H1 (cell line): ENCODE data around the gene KRTAP10-4. TPM values are rescaled to one million over a fixed set of nuclear protein-coding genes. Genes with fewer than 3 reads are reported as not detected.

ENCODE experiments used
- CTCF ChIA-PET: fragments of 300-600 bp; sonication (Branson Sonifier 250); formaldehyde crosslinking; loops from one replicate; lab custom pipeline; 2021; ENCODE audit not compliant: partially characterized antibody; lab: Charles Lee
- POLR2A ChIA-PET: fragments of 300-600 bp; sonication (Branson Sonifier 250); formaldehyde crosslinking; loops from one replicate; lab custom pipeline; 2021; ENCODE audit warnings: inconsistent platforms; ENCODE audit not compliant: partially characterized antibody; lab: Charles Lee
- DNase-seq, 2 experiments: peaks; one replicate each; pipeline versions ENCODE4 v3.0.0 to v3.0.0-alpha.2; 2010 to 2022; ENCODE audit warnings: low spot score in 2 of 2, low read depth in 1 of 2, mixed read lengths in 1 of 2
- FAIRE-seq: peaks from 2 replicates; lab custom pipeline; 2011; peaks lifted over from hg19 to GRCh38; lab: Jason Lieb, UNC
- H2AFZ ChIP-seq: 2 replicates; pipeline ENCODE4 v1.8.1; 2012; ENCODE audit warnings: low read length, inconsistent platforms
- H2AK5ac ChIP-seq: 2 replicates; pipeline ENCODE4 v1.6.1; 2013; ENCODE audit warnings: low read depth, low read length
- H2BK120ac ChIP-seq: replicated peaks from 2 replicates; pipeline ENCODE3; 2013; ENCODE audit warnings: low read depth, low read length, inconsistent platforms
- H2BK12ac ChIP-seq: 2 replicates; pipeline ENCODE4 v1.6.1; 2013; ENCODE audit warnings: low read depth, low read length
- H2BK15ac ChIP-seq: 2 replicates; pipeline ENCODE4 v1.6.1; 2013; ENCODE audit warnings: low read length
- H2BK20ac ChIP-seq: 2 replicates; pipeline ENCODE4 v1.6.1; 2013; ENCODE audit warnings: low read length
- H2BK5ac ChIP-seq: 2 replicates; pipeline ENCODE4 v1.6.1; 2013; ENCODE audit warnings: low read depth, low read length
- H3K14ac ChIP-seq: 2 replicates; pipeline ENCODE4 v1.6.1; 2013; ENCODE audit warnings: inconsistent platforms; ENCODE audit not compliant: insufficient read length
- H3K18ac ChIP-seq: 2 replicates; pipeline ENCODE4 v1.6.1; 2013; ENCODE audit warnings: low read length; ENCODE audit errors: extremely low read depth
- H3K23ac ChIP-seq: 2 replicates; pipeline ENCODE4 v1.6.1; 2013; ENCODE audit warnings: inconsistent platforms; ENCODE audit not compliant: insufficient read length
- H3K23me2 ChIP-seq: 2 replicates; pipeline ENCODE4 v1.6.1; 2013; ENCODE audit warnings: low read depth, low read length
- H3K27ac ChIP-seq: 2 replicates; pipeline ENCODE4 v1.6.1; 2011; ENCODE audit warnings: low read depth, low read length, inconsistent platforms
- H3K27me3 ChIP-seq, 4 experiments: replicated peaks in 1 of 4; 1 replicate in 1 of 4; 2 replicates in 3 of 4; pipeline versions ENCODE4 v1.6.1 to v1.8.1; 2011 to 2013; ENCODE audit warnings: low read length in 3 of 4, mild to moderate bottlenecking in 3 of 4, inconsistent platforms in 2 of 4, mixed read lengths in 2 of 4, moderate library complexity in 1 of 4; ENCODE audit not compliant: control insufficient read depth in 3 of 4, insufficient read depth in 3 of 4; ENCODE audit errors: extremely low read depth in 1 of 4
- H3K36me3 ChIP-seq, 4 experiments: 2 replicates each; pipeline versions ENCODE4 v1.6.1 to v1.8.1; 2011 to 2013; ENCODE audit warnings: mild to moderate bottlenecking in 4 of 4, low read length in 3 of 4, moderate library complexity in 2 of 4, control low read depth in 1 of 4, inconsistent platforms in 1 of 4; ENCODE audit not compliant: insufficient read depth in 4 of 4, control insufficient read depth in 2 of 4
- H3K4ac ChIP-seq: replicated peaks from 2 replicates; pipeline ENCODE3; 2013; ENCODE audit warnings: low read length, low read depth, mixed read lengths, inconsistent platforms; ENCODE audit not compliant: insufficient read length
- H3K4me1 ChIP-seq, 4 experiments: replicated peaks in 1 of 4; 1 replicate in 1 of 4; 2 replicates in 3 of 4; pipeline versions ENCODE4 v1.6.1 to v1.8.1; 2011 to 2013; ENCODE audit warnings: low read length in 3 of 4, inconsistent platforms in 2 of 4, mixed read lengths in 1 of 4; ENCODE audit not compliant: insufficient read depth in 4 of 4, control insufficient read depth in 3 of 4
- H3K4me2 ChIP-seq, 2 experiments: 2 replicates each; pipeline versions ENCODE4 v1.6.1 to v1.8.1; 2011 to 2013; ENCODE audit warnings: low read depth in 2 of 2, low read length in 2 of 2, control low read depth in 1 of 2, inconsistent platforms in 1 of 2, mild to moderate bottlenecking in 1 of 2; ENCODE audit not compliant: insufficient read depth in 1 of 2
- H3K4me3 ChIP-seq, 4 experiments: fragments of 200-600, 300-600 bp in 1 of 4; sonication (generic), shearing (Covaris generic), sonication (Bioruptor Twin) in 1 of 4; 2 replicates each; pipeline versions ENCODE4 v1.5.1 to v1.8.1; 2011 to 2016; ENCODE audit warnings: low read length in 4 of 4, low read depth in 3 of 4, control low read depth in 2 of 4, inconsistent platforms in 2 of 4, mild to moderate bottlenecking in 2 of 4, mixed read lengths in 1 of 4, moderate library complexity in 1 of 4; ENCODE audit not compliant: insufficient read depth in 2 of 4; ENCODE audit errors: extremely low read depth in 1 of 4
- H3K56ac ChIP-seq: replicated peaks from 2 replicates; pipeline ENCODE3; 2013; ENCODE audit warnings: low read depth, mild to moderate bottlenecking, mixed read lengths, low read length, inconsistent platforms; ENCODE audit not compliant: insufficient read length
- H3K79me1 ChIP-seq: 2 replicates; pipeline ENCODE4 v1.6.1; 2013; ENCODE audit warnings: low read depth, low read length, control low read depth
- H3K79me2 ChIP-seq, 2 experiments: 2 replicates each; pipeline versions ENCODE4 v1.6.1 to v1.8.1; 2012 to 2013; ENCODE audit warnings: low read length in 2 of 2, mild to moderate bottlenecking in 2 of 2, inconsistent platforms in 1 of 2; ENCODE audit not compliant: insufficient read depth in 2 of 2, control insufficient read depth in 1 of 2
- H3K9ac ChIP-seq, 4 experiments: replicated peaks in 1 of 4; 1 replicate in 1 of 4; 2 replicates in 3 of 4; pipeline versions ENCODE4 v1.6.1 to v1.8.1; 2011 to 2013; ENCODE audit warnings: low read depth in 3 of 4, low read length in 3 of 4, control low read depth in 2 of 4, mild to moderate bottlenecking in 2 of 4, moderate library complexity in 2 of 4, inconsistent platforms in 1 of 4; ENCODE audit errors: extremely low read depth in 1 of 4
- H3K9me3 ChIP-seq, 2 experiments: 2 replicates each; pipeline versions ENCODE4 v1.6.1 to v1.8.1; 2012 to 2013; ENCODE audit warnings: mild to moderate bottlenecking in 2 of 2, moderate library complexity in 2 of 2, control low read depth in 1 of 2, inconsistent platforms in 1 of 2, low read depth in 1 of 2, low read length in 1 of 2, mixed read lengths in 1 of 2; ENCODE audit not compliant: insufficient read depth in 2 of 2
- H4K20me1 ChIP-seq, 2 experiments: replicated peaks in 1 of 2; 2 replicates each; pipeline versions ENCODE3 to v1.8.1; 2011 to 2013; ENCODE audit warnings: inconsistent platforms in 2 of 2, low read length in 2 of 2, mild to moderate bottlenecking in 1 of 2; ENCODE audit not compliant: insufficient read depth in 2 of 2, control insufficient read depth in 1 of 2
- H4K5ac ChIP-seq: 2 replicates; pipeline ENCODE4 v1.6.1; 2013; ENCODE audit warnings: low read length, low read depth, mixed read lengths, inconsistent platforms; ENCODE audit not compliant: insufficient read length
- H4K8ac ChIP-seq: 2 replicates; pipeline ENCODE4 v1.8.0; 2013; ENCODE audit warnings: mild to moderate bottlenecking, moderate library complexity, low read length, inconsistent platforms; ENCODE audit not compliant: insufficient read depth; ENCODE audit errors: extremely low read depth
- H4K91ac ChIP-seq: replicated peaks from 2 replicates; pipeline ENCODE3; 2013; ENCODE audit warnings: low read length, mixed read lengths, inconsistent platforms; ENCODE audit not compliant: insufficient read length
- EGR1 ChIP-seq: IDR thresholded peaks from 2 replicates; pipeline ENCODE4 v1.6.1; 2011; ENCODE audit warnings: low read depth, low read length, borderline replicate concordance
- EZH2 ChIP-seq: fragments of 200-600 bp; sonication (generic); IDR thresholded peaks from 2 replicates; pipeline ENCODE4 v1.7.1; 2012; ENCODE audit warnings: low read depth, mild to moderate bottlenecking, moderate library complexity, low read length, inconsistent platforms; ENCODE audit not compliant: severe bottlenecking
- HDAC2 ChIP-seq, 2 experiments: fragments of 300-600 bp in 1 of 2; sonication (generic) in 1 of 2; IDR thresholded peaks; 2 replicates each; pipeline ENCODE4 v1.6.1; 2011 to 2012; ENCODE audit warnings: low read depth in 2 of 2, low read length in 2 of 2, mild to moderate bottlenecking in 2 of 2, moderate library complexity in 2 of 2, borderline replicate concordance in 1 of 2, inconsistent platforms in 1 of 2
- SAP30 ChIP-seq: fragments of 300-600 bp; sonication (generic); IDR thresholded peaks from 2 replicates; pipeline ENCODE4 v1.7.1; 2012; ENCODE audit warnings: low read length, moderate library complexity, mild to moderate bottlenecking, inconsistent platforms; ENCODE audit not compliant: insufficient read depth, insufficient replicate concordance
- SIN3A ChIP-seq, 2 experiments: IDR thresholded peaks in 1 of 2; conservative IDR thresholded peaks in 1 of 2; 2 replicates each; pipeline ENCODE4 v1.6.1; 2011 to 2012; ENCODE audit warnings: low read length in 2 of 2, improper control_type of control experiment in 1 of 2, low read depth in 1 of 2, mild to moderate bottlenecking in 1 of 2
- SIRT6 ChIP-seq: IDR thresholded peaks from one replicate; pipeline ENCODE4 v1.7.1; 2012; ENCODE audit warnings: low read length, inconsistent platforms
- WGBS, 2 experiments: shearing (Covaris generic) in 1 of 2; methylation state at CpG; one replicate each; pipeline versions ENCODE4 v1.1.6 to v1.1.7; 2013 to 2015; ENCODE audit warnings: low lambda C conversion rate in 2 of 2, mixed read lengths in 2 of 2, inconsistent platforms in 1 of 2, low coverage in 1 of 2, missing lambda C conversion rate in 1 of 2; ENCODE audit not compliant: insufficient replicate concordance in 2 of 2, insufficient coverage in 1 of 2, insufficient read length in 1 of 2; ENCODE audit errors: extremely low coverage in 1 of 2, missing lambda C conversion rate in 1 of 2; 5-methylcytosine and 5-hydroxymethylcytosine counted together
- polyA plus RNA-seq, 7 experiments: library from polyadenylated mRNA; depleted of rRNA in 3 of 7; stranded (reverse) in 5 of 7; unstranded in 2 of 7; fragments of >200 nt in 5 of 7; fragments of 200-250 nt in 2 of 7; gene quantifications; 1 replicate in 5 of 7; 2 replicates in 1 of 7; 4 replicates in 1 of 7; pipeline versions ENCODE4 v1.2.1 to v1.2.3, GENCODE V29; 2011 to 2013; ENCODE audit warnings: missing spikeins in 2 of 7, mixed read lengths in 2 of 7
- total RNA-seq: library from RNA; stranded (reverse); fragmentation: NEBNext Ultra II Directional; extraction: Animal tissue kit (Norgen Biotek cat#: 25700); gene quantifications from 2 replicates; pipeline ENCODE4 v1.2.1, GENCODE V29; 2021

The KRTAP10-4 gene
- total and polyA plus RNA-seq, 2 of the 8 experiments (the other 6 are each of a cell fraction or from before 2014, with no cell fraction given) = not detected

GRCh38 chr21:44558695-44559094, 14.8 kb upstream of the KRTAP10-4 start, which contains the start of gene KRTAP10-3:
TSS of gene KRTAP10-3 (minus strand) at chr21:44558795. CDS start at chr21:44558715, 80 bp downstream.
- Histone ChIP-seq H3K36me3 (no peaks in the 10 kb centered on the region), H3K23me2 (no peaks in the 10 kb centered on the region), H3K14ac (no peak within 1 kb of the TSS), H3K9me3 (no peaks in the 10 kb centered on the region), H2BK5ac (0 out of 2 replicates have a peak within 1 kb of the TSS, but pooled peaks have one; percentile 16), H4K8ac (0 out of 2 replicates have a peak within 1 kb of the TSS, but pooled peaks have one; percentile 18), H3K56ac (no peak within 1 kb of the TSS), H2BK20ac (no peak within 1 kb of the TSS), H3K27ac (no peak within 1 kb of the TSS), H3K18ac (no peak within 1 kb of the TSS; the same call in 1 of the 2 replicates), H2BK120ac (no peak within 1 kb of the TSS), H4K91ac (no peak within 1 kb of the TSS), H3K4me3 (no peak within 1 kb of the TSS), H2AK5ac (0 out of 2 replicates have a peak within 1 kb of the TSS, but pooled peaks have one; percentile 39), H3K79me1 (no peaks in the 10 kb centered on the region; the same call in 1 of the 2 replicates), H4K20me1 (no peaks in the 10 kb centered on the region), H4K5ac (no peak within 1 kb of the TSS), H3K4me1 (peaks cover 0 to 5% (median 3%) of the 10 kb centered on the region in 4 experiments; a peak in 2 of 7 replicates), H2AFZ (no peak within 1 kb of the TSS), H3K79me2 (no peaks in the 10 kb centered on the region), H3K4ac (no peak within 1 kb of the TSS), H3K27me3 (no peaks in the 10 kb centered on the region), H3K4me2 (no peak within 1 kb of the TSS), H3K23ac (no peak within 1 kb of the TSS), H2BK12ac (peak within 1 kb of the TSS; percentile 50; the same call in 1 of the 2 replicates), H2BK15ac (0 out of 2 replicates have a peak within 1 kb of the TSS, but pooled peaks have one; percentile 72), H3K9ac (no peak within 1 kb of the TSS)
- no peak for FAIRE-seq
- no peak for TF ChIP-seq HDAC2 (IDR thresholded peaks at IDR 0.05; ENCODE audit: borderline replicate concordance in 1 of 2, low read depth in 2 of 2, low read length in 2 of 2)
- TF ChIP-seq SIN3A (conservative IDR thresholded peaks at IDR 0.05 in 1 of 2, IDR thresholded peaks at IDR 0.05 in 1 of 2; ENCODE audit: low read depth in 1 of 2, low read length in 2 of 2) = no peak
- TF ChIP-seq SIRT6 = no peak
- no peak for TF ChIP-seq EZH2
- no peak for TF ChIP-seq EGR1
- no peak for TF ChIP-seq SAP30
- CTCF ChIA-PET = interaction anchor here (0.8 to 2.0 kb wide), 2 partner anchors 10 to 59 kb away, joined by 3 to 5 read pairs; no protein-coding TSS in a partner anchor
- DNase-seq = no peak
- POLR2A ChIA-PET = no interaction called here
- 83% methylated on average over 4 of the region's 5 CpGs; no CpG with 5 or more reads in 1 of the 2 experiments for WGBS, 2 experiments
